Left forelimb (tissue), 1 donor: ENCODE results near the gene GRIN1.

Source experiments
- DNase-seq: peaks from one replicate; pipeline ENCODE4 v3.0.0-alpha.2; 2018; ENCODE audit warnings: low spot score

Gene GRIN1

DNA sequence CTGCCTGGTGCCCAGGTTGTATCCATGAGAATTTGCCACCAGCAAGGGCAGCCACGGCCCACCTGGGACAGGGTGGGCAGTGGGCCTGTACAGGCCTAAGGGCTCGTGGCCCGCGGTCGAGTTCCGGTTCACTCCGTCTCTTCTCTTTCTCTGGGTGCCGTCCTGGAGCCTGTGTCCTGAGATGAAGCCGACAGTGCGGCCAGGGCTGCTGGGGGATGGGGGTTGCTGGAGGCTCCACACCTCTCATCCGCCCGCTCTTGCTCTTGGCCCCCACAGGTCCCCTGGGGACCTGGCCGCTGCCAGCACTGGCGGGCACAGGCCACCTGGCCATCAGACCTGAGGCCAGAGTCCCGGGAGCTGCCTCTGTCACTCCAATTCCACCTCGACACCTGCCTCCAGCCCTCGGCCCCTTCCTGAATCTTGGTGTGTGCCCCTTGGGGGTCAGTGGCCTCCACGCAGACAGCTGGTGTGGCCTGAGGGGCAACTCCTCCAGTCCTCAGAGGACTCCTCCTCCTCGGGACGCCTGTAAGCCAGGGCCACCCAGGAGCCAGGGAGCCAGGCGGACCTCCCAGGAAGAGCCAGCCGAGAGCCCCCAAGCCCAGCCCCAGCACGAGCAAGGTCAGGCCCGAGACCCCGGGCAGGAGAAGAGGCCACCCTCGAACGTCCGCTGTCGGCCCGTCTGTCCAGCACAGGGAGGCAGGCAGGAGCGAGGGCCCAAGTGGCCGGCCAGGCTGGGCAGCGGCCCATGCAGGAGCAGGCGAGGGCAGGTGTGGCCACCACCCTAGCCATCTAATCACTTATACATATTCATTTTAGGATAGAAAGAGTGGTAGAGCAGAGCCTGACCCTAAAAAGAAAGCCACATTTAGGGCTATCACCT is 25.7 kb downstream of the GRIN1 start:
- no peak for DNase-seq

DNA sequence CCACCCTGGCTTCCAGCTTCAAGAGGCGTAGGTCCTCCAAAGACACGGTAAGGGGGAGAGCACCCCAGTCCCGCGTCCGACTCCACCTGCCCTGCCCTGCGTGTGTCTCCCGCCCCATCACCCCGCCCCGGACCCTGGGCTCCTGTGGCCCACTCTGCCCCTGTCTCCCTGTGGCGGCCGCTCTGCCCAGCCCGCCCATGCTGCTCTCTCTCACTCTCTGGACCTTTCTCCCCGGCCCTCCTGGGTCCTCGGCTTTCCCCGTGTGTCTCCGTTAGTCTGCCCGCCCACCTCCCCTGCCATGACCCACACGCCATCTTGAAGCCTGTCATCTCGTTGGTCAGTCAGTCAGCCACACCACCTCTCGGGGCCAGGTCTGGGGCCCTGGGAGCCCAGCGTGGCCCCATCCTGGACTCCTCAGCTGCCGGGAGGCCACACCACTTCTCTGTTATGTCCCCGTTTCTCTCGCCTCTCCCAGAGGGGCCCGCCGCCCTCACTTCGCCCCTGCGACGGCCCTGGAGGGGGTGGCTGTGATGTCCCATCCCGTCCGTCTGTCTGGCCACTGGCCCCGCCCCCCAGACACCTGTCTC is 26.4 kb downstream of the GRIN1 start:
- no peak for DNase-seq

DNA sequence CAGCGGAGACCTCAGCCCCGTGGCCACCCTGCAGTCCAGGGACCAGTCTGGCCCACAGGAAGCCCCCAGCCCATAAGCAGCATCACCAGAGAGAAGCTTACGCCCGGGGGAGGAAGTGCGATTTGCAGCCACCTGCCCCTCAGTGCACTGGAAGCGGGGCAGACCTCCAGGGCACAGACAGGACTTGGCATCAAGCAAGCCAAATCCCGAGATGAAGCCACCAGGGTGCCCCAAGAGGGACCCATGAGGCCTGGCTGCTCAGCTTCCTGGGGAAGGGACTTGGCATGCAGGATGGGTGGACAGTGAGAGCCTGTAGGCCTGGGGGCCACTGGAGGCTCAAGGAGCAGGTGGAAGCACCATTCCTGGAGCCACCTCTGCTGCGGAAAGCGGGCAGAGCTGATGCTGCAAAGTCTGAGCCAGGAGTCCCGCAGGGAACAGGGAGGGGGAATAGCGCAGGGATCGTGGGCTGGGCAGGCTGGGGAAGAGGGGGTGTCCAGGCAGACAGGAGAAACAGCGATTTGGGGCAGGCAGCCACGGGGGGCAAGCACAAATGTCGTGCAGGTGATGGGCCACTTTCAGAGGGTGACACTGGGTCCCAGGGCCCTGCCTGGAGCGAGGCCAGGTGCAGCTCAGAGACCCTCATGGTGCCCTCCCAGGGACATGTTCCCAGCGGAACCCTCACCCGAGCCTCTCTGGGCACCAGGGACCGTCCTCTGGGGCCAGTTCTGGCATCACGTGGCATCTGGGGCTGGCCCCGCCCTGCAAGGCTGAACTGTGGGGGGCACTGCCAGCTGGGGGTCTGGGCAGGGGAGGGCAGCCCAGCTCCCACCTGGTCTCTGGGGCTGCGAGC is 27.7 kb downstream of the GRIN1 start:
- no peak for DNase-seq

DNA sequence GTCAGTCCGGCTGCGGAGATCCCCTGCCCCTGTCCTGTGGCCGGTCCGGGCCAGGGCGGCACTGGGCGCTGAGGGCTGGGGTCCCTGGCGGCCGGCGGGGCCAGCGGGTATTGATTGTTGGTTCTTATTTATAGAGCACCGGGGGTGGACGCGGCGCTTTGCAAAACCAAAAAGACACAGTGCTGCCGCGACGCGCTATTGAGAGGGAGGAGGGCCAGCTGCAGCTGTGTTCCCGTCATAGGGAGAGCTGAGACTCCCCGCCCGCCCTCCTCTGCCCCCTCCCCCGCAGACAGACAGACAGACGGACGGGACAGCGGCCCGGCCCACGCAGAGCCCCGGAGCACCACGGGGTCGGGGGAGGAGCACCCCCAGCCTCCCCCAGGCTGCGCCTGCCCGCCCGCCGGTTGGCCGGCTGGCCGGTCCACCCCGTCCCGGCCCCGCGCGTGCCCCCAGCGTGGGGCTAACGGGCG is 28.4 kb downstream of the GRIN1 start:
- no peak for DNase-seq

DNA sequence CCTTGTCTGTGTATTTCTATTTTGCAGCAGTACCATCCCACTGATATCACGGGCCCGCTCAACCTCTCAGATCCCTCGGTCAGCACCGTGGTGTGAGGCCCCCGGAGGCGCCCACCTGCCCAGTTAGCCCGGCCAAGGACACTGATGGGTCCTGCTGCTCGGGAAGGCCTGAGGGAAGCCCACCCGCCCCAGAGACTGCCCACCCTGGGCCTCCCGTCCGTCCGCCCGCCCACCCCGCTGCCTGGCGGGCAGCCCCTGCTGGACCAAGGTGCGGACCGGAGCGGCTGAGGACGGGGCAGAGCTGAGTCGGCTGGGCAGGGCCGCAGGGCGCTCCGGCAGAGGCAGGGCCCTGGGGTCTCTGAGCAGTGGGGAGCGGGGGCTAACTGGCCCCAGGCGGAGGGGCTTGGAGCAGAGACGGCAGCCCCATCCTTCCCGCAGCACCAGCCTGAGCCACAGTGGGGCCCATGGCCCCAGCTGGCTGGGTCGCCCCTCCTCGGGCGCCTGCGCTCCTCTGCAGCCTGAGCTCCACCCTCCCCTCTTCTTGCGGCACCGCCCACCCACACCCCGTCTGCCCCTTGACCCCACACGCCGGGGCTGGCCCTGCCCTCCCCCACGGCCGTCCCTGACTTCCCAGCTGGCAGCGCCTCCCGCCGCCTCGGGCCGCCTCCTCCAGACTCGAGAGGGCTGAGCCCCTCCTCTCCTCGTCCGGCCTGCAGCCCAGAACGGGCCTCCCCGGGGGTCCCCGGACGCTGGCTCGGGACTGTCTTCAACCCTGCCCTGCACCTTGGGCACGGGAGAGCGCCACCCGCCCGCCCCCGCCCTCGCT is 29.0 kb downstream of the GRIN1 start:
- DNase-seq, result no peak

DNA sequence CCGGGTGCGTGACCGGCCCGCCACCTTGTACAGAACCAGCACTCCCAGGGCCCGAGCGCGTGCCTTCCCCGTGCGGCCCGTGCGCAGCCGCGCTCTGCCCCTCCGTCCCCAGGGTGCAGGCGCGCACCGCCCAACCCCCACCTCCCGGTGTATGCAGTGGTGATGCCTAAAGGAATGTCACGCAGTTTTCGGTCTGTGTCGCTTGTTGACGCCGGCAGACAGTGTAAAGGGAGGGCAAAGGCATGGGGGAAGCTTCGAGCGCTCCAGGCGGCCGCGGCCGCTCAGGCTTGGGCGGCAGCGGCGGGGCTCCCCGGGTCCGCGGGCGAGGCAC is 29.6 kb downstream of the GRIN1 start:
- no peak for DNase-seq

DNA sequence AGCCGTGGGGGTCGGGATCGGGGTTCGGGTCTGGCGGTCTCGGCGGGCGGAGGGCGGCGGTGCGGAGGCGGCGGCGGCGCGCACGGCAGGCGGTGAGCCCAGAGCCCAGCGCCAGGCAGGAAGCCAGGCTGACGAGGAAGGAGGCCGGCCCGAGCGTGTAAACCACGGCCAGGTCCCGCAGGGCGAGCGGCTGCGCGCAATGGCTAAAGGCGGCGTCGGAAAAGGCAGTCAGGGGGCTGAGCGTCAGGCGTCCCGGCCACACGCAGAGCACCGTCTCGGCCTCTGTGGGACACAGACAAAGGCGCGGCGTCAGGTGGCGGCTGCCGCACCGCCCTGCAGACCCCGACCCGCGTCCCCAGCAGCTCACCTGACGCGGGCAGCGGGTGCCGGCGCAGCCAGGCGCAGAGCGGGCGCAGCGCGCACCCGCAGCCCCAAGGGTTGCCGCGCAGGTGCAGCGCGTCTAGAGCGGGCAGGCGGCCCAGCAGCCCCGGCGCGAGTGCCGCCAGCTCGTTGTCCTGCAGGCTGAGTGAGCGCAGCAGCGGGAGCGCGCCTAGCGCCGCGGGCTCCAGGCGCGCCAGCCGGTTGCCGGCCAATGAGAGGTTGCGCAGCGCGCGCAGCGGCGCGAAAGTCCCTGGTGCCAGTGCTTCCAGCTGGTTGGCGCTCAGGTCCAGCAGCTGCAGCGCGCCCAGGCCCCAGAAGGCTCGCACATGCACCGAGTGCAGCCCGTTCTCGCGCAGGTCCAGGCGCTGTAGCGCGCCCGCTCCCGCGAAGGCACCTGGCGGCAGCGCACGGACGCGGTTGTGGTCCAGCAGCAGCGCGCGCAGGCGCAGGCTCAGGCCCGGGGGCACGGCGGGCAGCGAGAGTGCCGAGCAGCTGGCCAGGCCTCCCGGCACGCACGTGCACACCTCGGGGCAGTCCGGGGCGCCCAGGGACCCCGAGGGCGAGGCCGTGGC is 30.2 kb downstream of the GRIN1 start:
- DNase-seq, result no peak

DNA sequence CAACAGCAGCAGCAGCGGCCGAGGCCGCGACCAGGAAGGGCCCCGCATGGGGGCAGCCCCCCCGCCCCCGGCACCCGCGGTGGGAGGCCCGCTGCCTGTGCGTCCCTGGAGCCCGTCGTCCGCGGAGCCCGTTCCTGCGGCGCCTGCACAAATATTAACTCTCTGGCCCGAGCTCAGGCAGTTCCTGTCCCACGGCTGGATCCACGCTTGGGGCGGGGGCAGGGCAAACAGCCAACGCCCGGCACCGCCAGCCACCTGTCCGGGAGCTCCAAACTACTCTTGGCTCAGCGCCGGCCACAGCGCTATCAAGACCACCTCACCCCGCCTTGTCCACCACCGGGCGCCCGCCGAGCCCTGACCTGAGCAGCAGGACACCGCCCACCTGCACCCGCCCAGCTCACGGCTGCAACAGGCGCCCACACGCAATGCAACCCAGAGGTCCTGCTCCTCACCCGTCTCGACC is 31.0 kb downstream of the GRIN1 start, which contains the start of gene LRRC26:
Gene LRRC26, minus strand, starts transcription at position 156 of the 463 bp plus-strand sequence. Its CDS starts 108 bp downstream, at position 48.
- DNase-seq, result no peak

DNA sequence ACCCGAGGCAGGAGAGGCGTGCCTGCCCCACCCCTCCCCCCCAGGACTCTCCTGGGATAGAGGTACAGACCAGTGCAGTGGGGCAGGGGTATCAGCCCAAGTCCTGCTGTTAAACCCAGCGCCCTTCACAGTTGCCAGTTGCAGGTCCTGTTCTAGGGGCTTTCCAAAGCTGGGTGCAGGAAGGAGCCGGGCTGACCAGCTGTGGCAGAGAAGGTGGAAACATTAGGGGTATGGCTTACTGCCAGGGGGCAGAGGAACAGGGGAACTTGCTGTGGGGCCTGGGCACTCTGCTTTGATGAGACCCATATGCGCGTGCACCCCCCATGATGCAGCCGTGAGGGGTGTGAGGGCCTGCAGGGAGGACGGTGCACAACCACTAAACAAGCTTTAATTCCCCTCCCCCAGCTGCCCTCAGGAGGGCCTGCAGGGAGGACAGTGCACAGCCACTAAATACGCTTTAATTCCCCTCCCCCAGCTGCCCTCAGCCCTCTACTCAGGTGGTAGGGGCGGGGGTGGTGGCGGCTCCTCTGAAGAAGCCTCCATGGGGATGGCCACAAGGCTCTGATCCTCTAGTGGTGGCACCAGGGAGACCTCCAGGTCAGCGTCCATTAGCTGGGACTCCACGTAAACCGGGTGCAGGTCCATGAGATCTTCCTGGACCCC is 31.7 kb downstream of the GRIN1 start:
- DNase-seq, result no peak

DNA sequence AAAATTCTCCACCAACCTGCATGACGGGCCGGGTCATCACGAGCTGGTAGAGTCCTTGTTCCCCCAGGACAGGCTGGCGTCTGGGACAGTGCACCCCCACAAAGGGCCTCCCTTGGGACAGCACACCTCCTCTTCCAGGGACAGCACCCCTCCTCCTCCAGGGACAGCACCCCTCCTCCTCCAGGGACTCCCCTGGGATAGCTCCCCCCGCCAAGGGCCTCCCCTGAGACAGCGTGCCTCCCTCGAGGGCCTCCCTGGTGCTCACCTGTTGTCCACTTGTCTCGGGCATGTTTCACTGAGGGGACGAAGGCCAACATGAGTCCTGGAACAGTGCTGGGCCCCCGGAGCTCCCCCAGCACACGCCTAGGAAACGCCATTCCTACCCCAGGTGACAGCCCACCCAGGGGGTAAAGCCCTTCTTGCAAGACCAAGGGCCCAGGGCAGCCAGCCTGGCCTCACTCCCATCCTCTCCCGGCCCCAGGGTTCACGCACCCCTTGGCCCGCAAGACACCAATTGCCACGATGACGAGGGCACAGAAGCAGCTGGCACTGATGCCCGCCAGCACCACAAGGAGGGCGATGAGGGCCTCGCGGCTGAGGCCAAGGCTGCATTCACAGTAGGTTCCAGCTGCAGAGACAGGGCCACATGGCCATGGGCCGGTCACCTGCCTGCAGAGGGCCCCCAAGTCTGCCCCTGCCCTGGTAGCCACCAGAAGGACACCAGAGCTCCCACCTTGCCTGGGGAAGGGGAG is 32.4 kb downstream of the GRIN1 start:
- DNase-seq, result no peak

DNA sequence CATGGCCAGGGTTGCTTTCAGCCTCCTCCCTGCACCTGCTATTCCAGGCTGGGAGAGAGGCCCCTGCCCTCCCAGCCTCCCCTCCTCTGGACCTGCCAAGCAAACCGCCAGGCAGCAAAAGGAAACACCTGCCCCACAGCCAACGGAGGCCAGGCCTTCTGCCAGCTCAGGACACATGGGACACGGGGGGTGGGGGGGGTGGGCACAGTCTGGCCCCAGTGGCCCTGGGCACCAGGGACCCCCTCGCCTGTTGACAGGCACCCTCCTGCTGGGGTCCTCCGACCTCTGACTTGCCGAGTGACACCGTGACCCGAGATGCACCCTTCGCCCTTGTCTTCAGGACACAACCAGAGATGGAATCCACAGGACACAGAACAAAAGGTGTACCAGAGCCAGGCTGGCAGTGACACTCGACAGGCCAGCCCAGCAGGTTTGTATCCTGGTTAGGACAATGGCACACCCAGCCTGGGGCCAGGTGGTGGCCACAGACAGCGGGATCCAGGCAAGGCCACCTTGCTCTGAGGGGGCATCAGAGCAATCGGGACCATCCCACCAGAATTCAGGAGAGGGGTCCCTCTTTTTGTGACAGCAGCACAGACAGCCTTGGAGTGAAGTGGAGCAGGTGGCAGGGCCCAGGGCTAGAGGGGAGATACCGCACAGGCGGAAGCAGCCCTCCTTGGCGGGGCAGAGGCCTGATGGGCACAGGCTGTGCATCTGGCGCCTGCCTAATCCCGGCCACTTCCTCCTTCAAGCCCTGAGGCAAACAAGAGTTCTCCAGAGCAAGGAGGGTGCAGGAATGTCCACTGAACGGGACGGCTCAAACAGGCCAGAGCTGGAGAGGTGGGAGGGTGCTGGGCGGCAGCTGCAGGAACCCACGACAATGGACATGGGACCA is 34.2 kb downstream of the GRIN1 start:
- DNase-seq, result no peak

DNA sequence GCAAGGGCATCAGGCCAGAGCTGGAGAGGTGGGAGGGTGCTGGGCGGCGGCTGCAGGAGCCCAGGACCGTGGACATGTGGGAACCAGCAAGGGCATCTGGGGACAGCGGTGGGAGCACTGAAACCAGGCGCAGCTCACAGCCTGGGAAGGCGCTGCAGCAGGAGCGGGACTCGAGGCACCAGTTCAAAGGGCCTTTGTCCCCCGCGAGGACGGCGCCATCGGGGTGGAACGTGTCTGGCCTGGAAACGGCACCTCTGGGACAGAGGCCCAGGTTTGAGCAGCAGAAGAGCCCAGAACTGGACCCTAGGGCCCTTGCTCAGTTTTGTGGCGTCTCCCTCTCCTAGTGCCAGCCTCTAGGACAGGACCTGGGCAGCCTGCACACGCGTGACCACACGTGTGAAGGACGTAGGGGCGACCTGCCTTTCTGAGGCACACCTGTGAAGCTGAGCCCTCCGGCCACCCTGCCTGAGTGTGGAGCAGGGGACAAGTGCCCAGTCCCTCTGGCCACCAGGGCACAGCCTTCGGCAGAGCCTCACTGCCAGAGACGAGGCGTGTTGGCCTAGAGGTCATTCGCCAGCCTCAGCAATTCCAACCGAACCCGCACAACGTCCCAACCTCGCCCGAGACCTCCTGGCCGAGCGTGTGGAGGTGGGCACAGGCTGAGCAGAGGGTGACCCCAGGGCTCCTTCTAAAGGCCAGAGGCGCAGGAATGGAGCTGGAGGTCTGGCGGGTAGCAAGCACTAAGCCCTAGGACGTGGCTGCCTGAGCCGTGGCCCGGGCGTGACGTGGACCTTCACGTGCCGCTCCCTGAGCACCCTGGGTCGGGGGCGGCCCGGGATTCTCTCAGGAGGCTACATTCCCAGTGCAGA is 35.1 kb downstream of the GRIN1 start:
- no peak for DNase-seq

DNA sequence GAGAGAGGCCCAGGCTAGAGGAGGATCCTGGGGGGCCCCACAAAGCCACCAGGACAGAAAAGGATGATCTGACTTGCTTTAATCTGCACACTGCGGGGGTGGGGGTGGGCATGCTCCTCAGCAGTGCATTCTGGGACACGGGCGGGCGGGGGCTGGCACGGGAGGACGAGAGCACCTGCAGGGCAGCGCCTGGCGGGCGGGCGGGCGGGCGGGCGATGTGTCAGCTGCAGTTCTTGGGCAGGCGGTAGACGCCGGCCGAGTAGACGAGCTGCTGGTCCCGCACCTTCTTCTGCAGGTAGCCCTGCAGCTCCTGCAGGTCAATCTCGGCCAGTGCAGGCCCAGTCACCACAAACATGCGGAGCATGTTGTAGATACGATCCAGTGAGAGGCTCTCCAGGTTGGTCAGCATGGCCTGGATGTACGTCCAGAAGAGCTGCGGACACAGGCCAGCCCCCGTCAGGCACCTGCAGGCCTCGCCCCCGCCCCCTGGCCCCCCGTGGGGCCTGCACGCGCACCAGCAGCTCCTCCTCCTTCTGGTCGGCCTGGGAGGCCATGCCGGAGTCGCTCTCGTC is 35.9 kb downstream of the GRIN1 start:
- DNase-seq, result no peak

DNA sequence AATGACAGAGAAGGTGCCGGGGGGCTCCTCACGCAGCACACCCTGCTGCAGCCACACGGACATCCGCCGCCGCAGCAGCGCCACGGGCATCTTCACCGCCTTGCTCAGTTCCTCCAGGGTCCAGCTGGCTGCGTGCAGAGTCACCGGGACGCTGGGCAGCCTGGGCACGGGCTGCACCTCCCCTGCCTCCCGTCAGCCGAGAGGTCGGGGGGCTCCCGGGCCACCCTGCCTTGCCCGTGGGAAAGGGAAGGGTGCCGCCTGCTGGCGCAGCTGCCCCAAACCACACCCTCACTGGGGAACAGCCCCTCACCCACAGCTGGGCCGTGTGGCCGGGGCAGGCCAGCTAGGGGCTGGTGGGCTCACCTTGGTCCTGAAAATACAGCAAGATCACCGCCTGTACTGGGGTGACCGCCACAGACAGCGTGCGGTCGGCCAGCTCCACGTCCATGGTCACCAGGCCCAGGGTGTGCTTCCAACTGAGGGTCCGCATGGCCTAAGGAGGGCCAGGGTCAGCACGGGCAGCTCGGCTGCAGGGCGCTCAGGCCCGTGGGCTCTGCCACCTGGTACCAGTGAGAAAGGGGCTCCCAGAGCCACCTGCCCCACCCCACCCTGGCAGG is 36.5 kb downstream of the GRIN1 start:
- DNase-seq, result no peak

DNA sequence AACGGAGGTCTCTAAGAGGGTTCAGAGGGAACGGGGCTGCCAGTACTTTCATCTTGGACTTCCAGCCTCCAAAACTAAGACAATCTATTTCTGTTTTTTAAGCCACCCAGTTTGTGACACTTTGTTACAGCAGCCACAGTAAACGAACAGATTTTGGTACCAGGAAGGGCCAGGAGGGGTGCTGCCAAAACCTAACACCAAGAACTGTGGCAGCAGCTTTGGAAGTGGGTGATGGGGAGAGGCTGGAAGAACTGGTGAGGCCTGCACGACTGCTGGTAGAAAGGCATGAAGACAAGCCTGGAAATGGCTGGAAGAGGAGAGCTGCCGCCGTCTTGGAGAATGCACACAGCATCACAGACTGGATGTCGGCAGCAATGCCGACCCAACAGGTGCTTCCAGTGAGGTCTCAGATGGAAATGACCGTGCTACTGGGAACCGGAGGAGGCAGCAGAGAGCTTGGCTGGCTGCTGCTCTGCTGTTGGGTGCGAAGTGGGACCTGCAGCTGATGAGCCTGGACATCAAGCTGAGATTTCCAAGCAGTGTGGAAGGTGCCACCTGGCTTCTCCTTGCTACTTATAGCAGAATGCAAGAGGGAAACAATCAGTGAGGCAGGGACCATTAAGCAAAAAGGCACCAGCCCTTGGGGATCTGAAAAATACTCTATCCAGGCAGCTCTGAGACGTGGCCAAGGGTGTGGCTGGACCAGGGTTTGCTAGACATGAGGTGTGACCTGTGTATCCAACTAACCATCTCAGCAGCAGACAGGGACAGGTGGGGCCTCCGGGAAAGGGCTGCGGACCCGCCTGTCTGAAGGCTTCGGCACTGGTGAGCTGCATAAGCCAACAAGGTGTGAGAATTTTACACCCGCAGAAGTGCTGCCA is 37.6 kb downstream of the GRIN1 start:
- DNase-seq, result no peak
